Measurements from ENCODE around the gene PPP1R9B. TPM values are rescaled to one million over a fixed set of nuclear protein-coding genes. Genes with fewer than 3 reads are reported as not detected.

The PPP1R9B gene
- total RNA-seq, 4 donors from 2014 or later = 16.6 to 38.0 (median 25.6) TPM

DNA sequence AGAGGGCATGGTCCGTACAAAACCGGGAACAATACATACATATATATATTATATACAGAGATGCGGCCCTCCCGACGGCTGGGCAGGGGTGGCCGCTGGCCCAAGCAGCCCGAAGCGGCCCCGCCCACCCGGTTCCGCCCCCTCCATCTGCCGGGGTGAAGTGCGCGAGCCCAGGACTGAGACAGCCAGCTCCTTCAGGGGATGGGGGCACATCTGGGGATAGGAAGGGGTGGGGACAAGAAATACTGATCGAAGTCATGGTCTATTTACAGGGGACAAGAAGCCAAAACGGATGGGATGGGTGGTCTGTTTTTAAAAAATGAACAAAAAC, 16.7 kb downstream of the PPP1R9B start:
- no peak for DNase-seq (ENCODE audit: low spot score)
- ATAC-seq (ENCODE audit: low FRiP score) = no peak
- TF ChIP-seq, protein P1, sequence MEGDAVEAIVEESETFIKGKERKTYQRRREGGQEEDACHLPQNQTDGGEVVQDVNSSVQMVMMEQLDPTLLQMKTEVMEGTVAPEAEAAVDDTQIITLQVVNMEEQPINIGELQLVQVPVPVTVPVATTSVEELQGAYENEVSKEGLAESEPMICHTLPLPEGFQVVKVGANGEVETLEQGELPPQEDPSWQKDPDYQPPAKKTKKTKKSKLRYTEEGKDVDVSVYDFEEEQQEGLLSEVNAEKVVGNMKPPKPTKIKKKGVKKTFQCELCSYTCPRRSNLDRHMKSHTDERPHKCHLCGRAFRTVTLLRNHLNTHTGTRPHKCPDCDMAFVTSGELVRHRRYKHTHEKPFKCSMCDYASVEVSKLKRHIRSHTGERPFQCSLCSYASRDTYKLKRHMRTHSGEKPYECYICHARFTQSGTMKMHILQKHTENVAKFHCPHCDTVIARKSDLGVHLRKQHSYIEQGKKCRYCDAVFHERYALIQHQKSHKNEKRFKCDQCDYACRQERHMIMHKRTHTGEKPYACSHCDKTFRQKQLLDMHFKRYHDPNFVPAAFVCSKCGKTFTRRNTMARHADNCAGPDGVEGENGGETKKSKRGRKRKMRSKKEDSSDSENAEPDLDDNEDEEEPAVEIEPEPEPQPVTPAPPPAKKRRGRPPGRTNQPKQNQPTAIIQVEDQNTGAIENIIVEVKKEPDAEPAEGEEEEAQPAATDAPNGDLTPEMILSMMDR (IDR thresholded peaks at IDR 0.05) = no peak

DNA sequence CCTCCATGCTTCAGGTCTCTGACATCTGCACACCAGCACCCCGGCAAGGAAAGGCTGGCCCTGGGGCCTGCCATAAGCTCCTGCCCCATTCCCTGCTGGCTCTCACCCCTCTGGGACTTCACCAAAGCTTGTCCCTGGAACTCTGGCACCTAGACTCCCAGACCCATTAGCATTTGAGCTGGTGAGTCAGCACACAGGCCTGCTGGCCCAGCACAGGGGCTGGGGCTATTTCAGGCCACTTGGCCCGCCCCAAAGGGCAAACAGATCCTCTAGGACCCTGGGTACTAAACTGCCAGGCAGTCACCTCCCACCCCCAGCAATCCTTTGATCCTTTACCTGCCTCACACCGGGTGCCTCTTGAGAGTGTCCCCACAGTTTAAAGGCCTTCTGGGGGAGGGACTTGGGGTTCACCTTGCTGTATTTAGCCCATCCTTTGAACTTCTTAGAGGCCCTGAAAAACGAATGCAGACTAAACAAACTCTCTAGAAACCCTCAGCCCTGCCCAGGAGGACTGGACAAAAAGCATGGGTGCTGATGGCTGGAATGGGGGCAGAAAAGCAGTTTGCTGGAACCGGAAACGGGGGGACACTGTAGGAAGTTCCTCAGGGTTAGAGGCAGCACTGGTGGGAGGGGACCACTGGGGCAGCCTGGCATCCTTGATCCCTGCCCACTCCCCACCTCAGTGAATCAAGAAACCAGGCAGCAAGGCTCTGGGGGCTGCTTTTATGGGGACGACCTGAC, 17.3 kb downstream of the PPP1R9B start:
- TF ChIP-seq, protein P1 (IDR thresholded peaks at IDR 0.05) = no peak
- ATAC-seq (ENCODE audit: low FRiP score) (no peak), DNase-seq (ENCODE audit: low spot score) (no peak)

DNA sequence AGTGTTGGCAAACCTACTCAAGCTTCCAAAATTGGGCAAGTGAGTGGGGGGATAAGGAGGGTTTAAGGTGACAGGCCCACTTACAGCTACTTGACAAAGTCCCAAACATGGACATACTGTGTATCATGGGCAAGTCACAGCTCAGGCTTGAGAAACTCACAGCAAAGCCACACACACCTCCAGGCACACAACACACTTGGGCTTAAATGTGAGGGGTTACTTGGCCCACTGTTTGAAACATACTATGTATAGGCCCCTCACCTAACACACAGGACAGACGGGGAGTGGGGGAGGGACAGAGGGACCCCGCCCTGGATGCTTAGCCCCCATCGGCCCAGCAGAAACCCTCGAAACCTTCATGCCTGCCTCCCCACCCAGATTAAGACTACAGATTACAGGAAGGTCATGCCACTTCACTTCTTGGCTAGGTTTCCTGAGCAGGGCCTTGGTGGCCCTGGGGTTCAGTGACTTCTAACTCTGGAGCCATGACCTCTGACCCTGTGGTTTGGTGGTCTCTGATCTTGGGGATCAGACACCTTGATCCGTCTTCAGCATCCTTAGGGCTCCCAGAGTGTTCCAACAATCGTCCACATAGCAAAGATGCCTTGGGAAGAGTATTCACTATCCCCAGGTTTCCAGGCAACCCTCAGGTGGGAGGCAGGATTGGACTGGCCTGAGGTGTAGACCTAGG, 18.2 kb downstream of the PPP1R9B start:
- ATAC-seq (ENCODE audit: low FRiP score) = no peak
- TF ChIP-seq, protein P1 (IDR thresholded peaks at IDR 0.05) = no peak
- DNase-seq (ENCODE audit: low spot score) = no peak

DNA sequence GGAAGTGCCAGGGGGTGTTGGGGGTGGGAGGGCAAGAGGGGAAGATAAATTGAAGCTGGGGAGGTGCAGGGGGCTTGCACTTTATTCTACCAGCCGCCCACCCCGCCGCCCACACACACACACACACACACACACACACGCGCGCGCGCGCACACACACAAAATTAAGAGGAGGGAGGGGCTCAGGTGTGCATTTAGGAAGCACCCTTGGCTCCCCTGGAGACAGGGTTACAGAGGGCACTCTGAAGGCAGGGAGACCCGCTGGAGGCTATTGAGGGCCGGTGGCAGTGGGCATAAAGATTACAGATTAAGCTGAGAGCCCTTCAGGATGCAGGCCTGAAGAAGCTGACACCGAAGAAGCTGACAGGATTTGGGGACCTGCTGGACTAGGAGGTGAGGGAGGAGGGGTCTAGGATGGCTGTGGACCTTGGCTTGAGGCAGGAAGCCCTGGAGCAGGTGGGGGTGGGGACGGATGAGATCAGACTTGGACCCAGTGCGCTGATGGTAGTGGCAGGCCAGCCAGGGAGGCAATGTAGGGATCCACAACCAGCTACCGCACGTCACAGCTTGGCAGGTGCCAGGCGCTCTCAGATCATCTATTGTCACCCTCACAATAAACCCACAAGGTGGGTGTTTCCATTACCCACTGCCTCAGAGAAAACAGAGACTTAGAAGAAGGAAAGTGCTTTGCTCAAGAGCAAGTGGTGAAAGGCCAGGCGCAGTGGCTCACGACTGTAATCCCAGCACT, 19.7 kb downstream of the PPP1R9B start:
- ATAC-seq (ENCODE audit: low FRiP score) = no peak
- DNase-seq (ENCODE audit: low spot score) = no peak
- TF ChIP-seq, protein P1 (IDR thresholded peaks at IDR 0.05) = no peak

DNA sequence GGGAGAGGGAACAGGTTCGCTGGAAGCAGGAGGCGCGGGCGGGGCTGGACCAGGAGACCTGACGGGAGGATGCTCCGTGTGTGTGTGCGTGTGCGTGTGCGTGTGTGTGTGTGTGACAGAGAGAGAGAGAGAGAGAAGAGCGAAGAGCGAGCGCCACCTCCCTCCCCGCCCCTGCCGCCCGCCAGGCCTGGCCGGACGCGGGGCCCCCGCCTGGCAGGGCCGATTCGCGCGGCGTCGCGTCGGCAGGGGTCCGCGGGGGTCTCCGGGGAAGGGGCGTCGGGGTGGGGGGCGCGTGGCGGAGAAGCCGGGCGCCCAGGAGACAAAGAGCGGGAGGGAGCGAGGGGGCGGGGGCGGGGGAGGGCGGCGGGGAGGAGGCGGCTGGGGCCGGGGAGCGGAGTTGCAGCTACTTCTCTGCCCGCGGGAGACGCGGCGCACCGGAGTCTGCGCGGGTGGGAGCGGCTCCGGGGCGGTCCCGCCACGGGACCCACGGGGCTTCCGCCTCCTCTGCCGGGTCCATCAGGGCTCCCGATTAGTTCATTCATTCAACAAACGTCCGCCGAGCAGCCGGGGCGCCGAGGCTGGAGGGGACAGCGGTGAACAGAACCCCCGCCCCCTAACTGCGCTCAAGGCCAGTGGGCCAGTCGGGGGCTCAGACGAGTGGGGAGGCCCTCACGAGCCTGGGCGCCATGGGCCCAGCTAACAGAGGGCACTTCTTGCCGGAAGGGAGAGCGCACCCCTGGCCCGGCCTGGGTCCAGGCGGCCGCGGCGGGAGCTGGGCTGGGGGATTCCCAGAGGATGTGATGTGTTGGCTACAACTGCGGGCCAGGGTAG, 20.5 kb downstream of the PPP1R9B start, which contains the start of gene SAMD14:
TSS of gene SAMD14 (minus strand) at position 433 of the 831 bp plus-strand sequence. CDS start 5,201 bp downstream, outside the sequence.
- ATAC-seq (ENCODE audit: low FRiP score) = peak; percentile 26
- DNase-seq (ENCODE audit: low spot score) = no peak
- TF ChIP-seq, protein P1 (IDR thresholded peaks at IDR 0.05) = no peak

DNA sequence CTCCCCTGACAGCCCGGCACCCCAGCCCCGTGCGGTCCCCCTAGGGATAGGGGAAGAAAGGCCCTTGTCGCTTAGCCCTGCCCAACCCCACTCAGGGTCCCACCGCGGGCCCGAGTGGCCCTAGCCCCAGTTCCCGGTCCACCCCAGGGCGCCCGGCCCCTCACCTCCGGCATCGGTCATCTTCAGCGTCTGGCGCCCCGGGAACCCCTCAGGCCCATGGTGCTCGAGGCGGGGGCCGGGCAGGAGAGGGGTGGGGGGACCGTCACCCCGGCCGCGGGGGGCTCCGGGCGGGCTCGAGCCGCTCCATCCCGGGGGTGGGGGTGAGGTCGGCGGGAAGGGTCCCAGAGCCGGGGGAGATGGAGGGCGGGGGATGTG, 21.1 kb downstream of the PPP1R9B start:
- no peak for ATAC-seq (ENCODE audit: low FRiP score)
- no peak for DNase-seq (ENCODE audit: low spot score)
- TF ChIP-seq, protein P1 (IDR thresholded peaks at IDR 0.05) = no peak
